ENCODE data around the gene CXCR6. TPM values are rescaled to one million over a fixed set of nuclear protein-coding genes. Genes with fewer than 3 reads are reported as not detected.

Gene CXCR6
- polyA plus RNA-seq, 1 of the 3 experiments (the other 2 are of a cell fraction) = not detected

- H3K27ac ChIP-seq (ENCODE audit: low read depth in 2 of 2, low read length in 1 of 2) = no peak overlapping the region
- H3F3A ChIP-seq (replicated peaks; ENCODE audit: insufficient read depth) = no peaks in the 10 kb centered on the region
- H3K9me2 ChIP-seq = no peaks in the 10 kb centered on the region
- no peak for DNase-seq
- H3K4me2 ChIP-seq = no peak overlapping the region
- no peaks in the 10 kb centered on the region for H3K79me2 ChIP-seq (ENCODE audit: insufficient read depth)
- H3K36me3 ChIP-seq (replicated peaks in 1 of 2; ENCODE audit: control insufficient read depth in 1 of 2, insufficient read depth in 2 of 2, low read length in 1 of 2) = peaks cover 43 to 90% of the 10 kb centered on the region in 2 experiments
- ChIA-PET CTCF (interaction anchor here (3.9 to 4.3 kb wide), 2 partner anchors 21 to 118 kb away, joined by 15 to 31 read pairs; no protein-coding TSS in a partner anchor), POLR2A (interaction anchor here (0.6 kb wide), 1 partner anchor 321 kb away, joined by 3 read pairs; no protein-coding TSS in a partner anchor)
- H4K20me1 ChIP-seq (ENCODE audit: insufficient read depth) = no peaks in the 10 kb centered on the region
- TF ChIP-seq REST (IDR thresholded peaks at IDR 0.05; ENCODE audit: low read depth, low read length) (no peak), FOXM1 (IDR thresholded peaks at IDR 0.05; ENCODE audit: low read depth) (no peak), TCF12 (IDR thresholded peaks at IDR 0.05) (no peak), FOSL2 (IDR thresholded peaks at IDR 0.05; ENCODE audit: borderline replicate concordance, low read depth) (no peak), USF2 (IDR thresholded peaks at IDR 0.05; ENCODE audit: borderline replicate concordance, low read depth, low read length) (no peak), POLR2AphosphoS5 (IDR thresholded peaks at IDR 0.05; ENCODE audit: low read depth, low read length) (no peak), RXRA (IDR thresholded peaks at IDR 0.05; ENCODE audit: borderline replicate concordance, low read depth) (no peak)
- H2AFZ ChIP-seq (ENCODE audit: low read depth) = no peak overlapping the region
- no peaks in the 10 kb centered on the region for H3K27me3 ChIP-seq (ENCODE audit: insufficient read depth)
- no peak overlapping the region for H3K4me3 ChIP-seq (ENCODE audit: low read depth in 2 of 2, low read length in 1 of 2)
- H3K4me1 ChIP-seq (ENCODE audit: control insufficient read depth in 1 of 2, insufficient read depth in 2 of 2, low read depth in 1 of 2, low read length in 1 of 2) = no peaks in the 10 kb centered on the region
- no peak overlapping the region for H3K9ac ChIP-seq
- 95% methylated on average over 2 of the region's 2 CpGs for WGBS (ENCODE audit: low lambda C conversion rate)
- no peaks in the 10 kb centered on the region for H3K9me3 ChIP-seq
Observed at GRCh38 chr3:45960289-45960688, 17.0 kb downstream of the CXCR6 start.

GRCh38 chr3:45962033-45962432, 18.8 kb downstream of the CXCR6 start:
- DNase-seq = no peak
- no peak overlapping the region for H3K4me3 ChIP-seq (ENCODE audit: low read depth in 2 of 2, low read length in 1 of 2)
- no peak for TF ChIP-seq MAX (IDR thresholded peaks at IDR 0.05; ENCODE audit: low read depth)
- no peak for TF ChIP-seq NRF1 (IDR thresholded peaks at IDR 0.05; ENCODE audit: low read depth, low read length)
- TF ChIP-seq IRF3 (IDR thresholded peaks at IDR 0.05; ENCODE audit: low read depth, low read length) = no peak
- H3F3A ChIP-seq (replicated peaks; ENCODE audit: insufficient read depth) = no peaks in the 10 kb centered on the region
- no peak overlapping the region for H2AFZ ChIP-seq (ENCODE audit: low read depth)
- 92% methylated on average over 5 of the region's 5 CpGs for WGBS (ENCODE audit: low lambda C conversion rate)
- H3K4me2 ChIP-seq = no peak overlapping the region
- no peaks in the 10 kb centered on the region for H3K79me2 ChIP-seq (ENCODE audit: insufficient read depth)
- no peak overlapping the region for H3K9ac ChIP-seq
- H3K9me3 ChIP-seq = no peaks in the 10 kb centered on the region
- H3K27me3 ChIP-seq (ENCODE audit: insufficient read depth) = no peaks in the 10 kb centered on the region
- H3K27ac ChIP-seq (ENCODE audit: low read depth in 2 of 2, low read length in 1 of 2) = no peak overlapping the region
- ChIA-PET CTCF (interaction anchor here (1.3 to 8.4 kb wide), 2 partner anchors 33 to 116 kb away, joined by 3 to 60 read pairs; no protein-coding TSS in a partner anchor), POLR2A (no interaction called here)
- H3K9me2 ChIP-seq = no peaks in the 10 kb centered on the region
- H4K20me1 ChIP-seq (ENCODE audit: insufficient read depth) = no peaks in the 10 kb centered on the region
- no peaks in the 10 kb centered on the region for H3K4me1 ChIP-seq (ENCODE audit: control insufficient read depth in 1 of 2, insufficient read depth in 2 of 2, low read depth in 1 of 2, low read length in 1 of 2)
- peaks cover 36 to 81% of the 10 kb centered on the region in 2 experiments for H3K36me3 ChIP-seq (replicated peaks in 1 of 2; ENCODE audit: control insufficient read depth in 1 of 2, insufficient read depth in 2 of 2, low read length in 1 of 2)

Measured in SK-N-SH (cell line).